Left lung (tissue), 14 donors: ENCODE measurements around the gene PEX3. TPM values are rescaled to one million over a fixed set of nuclear protein-coding genes. Genes with fewer than 3 reads are reported as not detected.

Experiments used
- ATAC-seq: fragments of 200-7000 bp; cut with Tn5 transposase; one replicate; pipeline ENCODE4 v1.9.1; 2020; ENCODE audit warnings: moderate library complexity
- DNase-seq, 4 donors: peaks; one replicate each; pipeline ENCODE4 v3.0.0-alpha.2; 2013 to 2020
- H3K27ac ChIP-seq, 2 donors: fragments of 200-600 bp; sonication (generic) in 1 of 2; one replicate each; pipeline versions ENCODE4 v1.5.0 to v1.8.0; 2020 to 2021
- H3K27me3 ChIP-seq, 2 donors: fragments of 200-600 bp; sonication (generic) in 1 of 2; one replicate each; pipeline versions ENCODE4 v1.5.0 to v1.8.0; 2020 to 2021
- H3K36me3 ChIP-seq, 2 donors: fragments of 200-600 bp; sonication (generic) in 1 of 2; one replicate each; pipeline versions ENCODE4 v1.5.0 to v1.8.0; 2020 to 2021
- H3K4me1 ChIP-seq, 2 donors: fragments of 200-600 bp; one replicate each; pipeline ENCODE4 v1.8.0; 2021
- H3K4me3 ChIP-seq, 2 donors: fragments of 200-600 bp; sonication (generic) in 1 of 2; one replicate each; pipeline versions ENCODE4 v1.5.0 to v1.8.0; 2020 to 2021; ENCODE audit warnings: mild to moderate bottlenecking in 1 of 2
- H3K9me3 ChIP-seq, 2 donors: fragments of 200-600 bp; sonication (generic) in 1 of 2; one replicate each; pipeline versions ENCODE4 v1.5.0 to v1.8.0; 2020 to 2021
- intact Hi-C, 2 donors: fragments of 100-400 bp; cut with DNase I; formaldehyde crosslinking; loops; one replicate each; pipeline versions ENCODE4 v1.11.2 to v1.14.2; 2022
- long read RNA-seq, 12 donors: library from polyadenylated mRNA in 2 of 12; unstranded in 2 of 12; transcript quantifications; one replicate each; pipeline ENCODE4 v2.0.0 and lab custom pipeline, GENCODE V29; 2019 to 2026
- polyA plus RNA-seq, 6 donors: library from polyadenylated mRNA; unstranded; fragments of 120-200 nt; gene quantifications; one replicate each; pipeline ENCODE4 v1.2.1, GENCODE V29; 2013; ENCODE audit not compliant: insufficient read length in 6 of 6
- total RNA-seq, 2 donors: library from RNA; stranded (reverse); fragmentation: NEBNext Ultra II Directional; extraction: Animal tissue kit (Norgen Biotek cat#: 25700); gene quantifications; one replicate each; pipeline ENCODE4 v1.2.1, GENCODE V29; 2021
- TF ChIP-seq, protein P1 (sequence below), 2 donors: fragments of 200-600 bp; sonication (generic) in 1 of 2; IDR thresholded peaks; one replicate each; pipeline versions ENCODE4 v1.5.0 to v1.8.0; 2021; ENCODE audit warnings: antibody characterized with exemption in 2 of 2
- donor health status: DM: no; HTN: yes; CAD: no.
- donor health status: DM: no; HTN: no; CAD: no.

PEX3 gene, protein sequence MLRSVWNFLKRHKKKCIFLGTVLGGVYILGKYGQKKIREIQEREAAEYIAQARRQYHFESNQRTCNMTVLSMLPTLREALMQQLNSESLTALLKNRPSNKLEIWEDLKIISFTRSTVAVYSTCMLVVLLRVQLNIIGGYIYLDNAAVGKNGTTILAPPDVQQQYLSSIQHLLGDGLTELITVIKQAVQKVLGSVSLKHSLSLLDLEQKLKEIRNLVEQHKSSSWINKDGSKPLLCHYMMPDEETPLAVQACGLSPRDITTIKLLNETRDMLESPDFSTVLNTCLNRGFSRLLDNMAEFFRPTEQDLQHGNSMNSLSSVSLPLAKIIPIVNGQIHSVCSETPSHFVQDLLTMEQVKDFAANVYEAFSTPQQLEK
- total RNA-seq: 10 to 100 TPM; 13.4 to 15.6 TPM
- 10 to 100 TPM; 28.8 to 32.8 (median 30.9) TPM for polyA plus RNA-seq
- long read RNA-seq, donor 1, transcript PEX3-201 (12 exons, 1,969 nt): major isoform, 12 of 24 reads
- long read RNA-seq, donor 1, partial matches to known transcripts: 11 of 24 reads
- long read RNA-seq, donor 1, other reads (novel, unspliced or antisense): 0 of 24 reads
- long read RNA-seq, donor 2, transcript PEX3-201 (12 exons, 1,969 nt): major isoform, 8 of 186 reads
- long read RNA-seq, donor 2, partial matches to known transcripts: 137 of 186 reads
- long read RNA-seq, donor 2, other reads (novel, unspliced or antisense): 37 of 186 reads
- long read RNA-seq, donor 3, transcript PEX3-201 (12 exons, 1,969 nt): major isoform, 10 of 12 reads
- long read RNA-seq, donor 3, partial matches to known transcripts: 0 of 12 reads
- long read RNA-seq, donor 3, other reads (novel, unspliced or antisense): 0 of 12 reads
- long read RNA-seq, donor 4, transcript PEX3-201 (12 exons, 1,969 nt): major isoform, 6 of 6 reads
- long read RNA-seq, donor 4, partial matches to known transcripts: 0 of 6 reads
- long read RNA-seq, donor 4, other reads (novel, unspliced or antisense): 0 of 6 reads
- long read RNA-seq, donor 5, transcript PEX3-201 (12 exons, 1,969 nt): major isoform, 8 of 9 reads
- long read RNA-seq, donor 5, partial matches to known transcripts: 0 of 9 reads
- long read RNA-seq, donor 5, other reads (novel, unspliced or antisense): 0 of 9 reads
- long read RNA-seq, donor 6, transcript PEX3-201 (12 exons, 1,969 nt): major isoform, 11 of 83 reads
- long read RNA-seq, donor 6, partial matches to known transcripts: 48 of 83 reads
- long read RNA-seq, donor 6, other reads (novel, unspliced or antisense): 21 of 83 reads
- long read RNA-seq, donor 7, transcript PEX3-201 (12 exons, 1,969 nt): major isoform, 7 of 7 reads
- long read RNA-seq, donor 7, partial matches to known transcripts: 0 of 7 reads
- long read RNA-seq, donor 7, other reads (novel, unspliced or antisense): 0 of 7 reads
- long read RNA-seq, donor 8, transcript PEX3-201 (12 exons, 1,969 nt): major isoform, 10 of 12 reads
- long read RNA-seq, donor 8, partial matches to known transcripts: 0 of 12 reads
- long read RNA-seq, donor 8, other reads (novel, unspliced or antisense): 0 of 12 reads
- long read RNA-seq, donor 9: 0 reads
- long read RNA-seq, donor 10, transcript PEX3-201 (12 exons, 1,969 nt): major isoform, 5 of 6 reads
- long read RNA-seq, donor 10, partial matches to known transcripts: 1 of 6 reads
- long read RNA-seq, donor 10, other reads (novel, unspliced or antisense): 0 of 6 reads
- long read RNA-seq, donor 11, transcript PEX3-201 (12 exons, 1,969 nt): major isoform, 12 of 13 reads
- long read RNA-seq, donor 11, partial matches to known transcripts: 0 of 13 reads
- long read RNA-seq, donor 11, other reads (novel, unspliced or antisense): 0 of 13 reads
- long read RNA-seq, donor 12, transcript PEX3-201 (12 exons, 1,969 nt): major isoform, 7 of 7 reads
- long read RNA-seq, donor 12, partial matches to known transcripts: 0 of 7 reads
- long read RNA-seq, donor 12, other reads (novel, unspliced or antisense): 0 of 7 reads

DNA sequence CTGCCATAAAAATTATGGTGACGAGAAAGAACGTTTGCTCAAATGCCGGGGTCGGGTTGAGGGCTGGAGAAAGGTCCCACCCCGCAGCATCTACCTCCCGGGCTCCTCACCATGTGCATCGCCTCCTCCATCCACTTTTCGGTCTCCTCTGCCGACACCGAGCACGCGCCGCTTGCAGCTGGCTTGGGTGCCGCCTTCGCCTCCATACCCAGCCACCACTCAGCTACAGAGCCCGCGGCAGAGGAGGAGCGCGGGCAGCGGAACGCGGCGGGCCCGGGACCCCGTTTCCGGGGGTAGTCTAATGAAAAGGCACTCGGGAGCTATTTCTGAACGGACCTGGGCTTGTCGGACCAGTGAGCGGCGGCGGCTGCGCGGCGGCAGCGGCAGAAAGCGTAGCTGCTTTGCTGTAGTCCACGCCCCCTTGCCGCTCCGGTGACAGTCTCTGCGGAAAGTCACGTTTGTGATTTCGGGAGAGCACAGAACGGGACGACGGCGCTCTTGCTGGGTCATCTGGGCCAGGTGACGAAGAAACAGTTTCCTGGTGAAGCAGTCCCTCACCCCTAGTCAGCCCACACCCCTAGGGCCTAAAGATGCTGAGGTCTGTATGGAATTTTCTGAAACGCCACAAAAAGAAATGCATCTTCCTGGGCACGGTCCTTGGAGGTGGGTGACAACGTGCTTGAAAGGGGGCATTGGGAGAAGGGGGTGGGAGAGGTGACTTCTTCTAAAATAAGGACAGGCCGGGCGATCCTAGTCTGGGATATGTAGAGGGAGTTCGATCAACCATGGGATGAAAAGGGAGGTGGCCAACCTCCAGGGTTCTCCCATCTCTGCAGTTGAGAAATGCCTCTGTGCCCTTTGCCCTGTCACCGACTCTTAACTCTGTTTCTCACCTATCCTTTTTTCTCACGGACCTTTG, at the start of gene PEX3, which contains the start of gene ADAT2:
Gene PEX3, plus strand, starts transcription at position 353 of the 919 bp plus-strand sequence. Its CDS starts 238 bp downstream, at position 591.
Gene ADAT2, minus strand, starts transcription at position 243 of the 919 bp plus-strand sequence. Its CDS starts 37 bp downstream, at position 206.
- peak within 1 kb of the TSS; percentile 62 to 72 for H3K4me3 ChIP-seq
- peaks cover 12 to 19% of the 10 kb centered on the region in 2 donors for H3K4me1 ChIP-seq
- no peaks in the 10 kb centered on the region for H3K9me3 ChIP-seq
- peak; percentile 100 for ATAC-seq
- intact Hi-C loops: no loop called here
- peaks cover 0 to 6% of the 10 kb centered on the region in 2 donors for H3K36me3 ChIP-seq
- H3K27me3 ChIP-seq: no peaks in the 10 kb centered on the region
- TF ChIP-seq, protein P1, sequence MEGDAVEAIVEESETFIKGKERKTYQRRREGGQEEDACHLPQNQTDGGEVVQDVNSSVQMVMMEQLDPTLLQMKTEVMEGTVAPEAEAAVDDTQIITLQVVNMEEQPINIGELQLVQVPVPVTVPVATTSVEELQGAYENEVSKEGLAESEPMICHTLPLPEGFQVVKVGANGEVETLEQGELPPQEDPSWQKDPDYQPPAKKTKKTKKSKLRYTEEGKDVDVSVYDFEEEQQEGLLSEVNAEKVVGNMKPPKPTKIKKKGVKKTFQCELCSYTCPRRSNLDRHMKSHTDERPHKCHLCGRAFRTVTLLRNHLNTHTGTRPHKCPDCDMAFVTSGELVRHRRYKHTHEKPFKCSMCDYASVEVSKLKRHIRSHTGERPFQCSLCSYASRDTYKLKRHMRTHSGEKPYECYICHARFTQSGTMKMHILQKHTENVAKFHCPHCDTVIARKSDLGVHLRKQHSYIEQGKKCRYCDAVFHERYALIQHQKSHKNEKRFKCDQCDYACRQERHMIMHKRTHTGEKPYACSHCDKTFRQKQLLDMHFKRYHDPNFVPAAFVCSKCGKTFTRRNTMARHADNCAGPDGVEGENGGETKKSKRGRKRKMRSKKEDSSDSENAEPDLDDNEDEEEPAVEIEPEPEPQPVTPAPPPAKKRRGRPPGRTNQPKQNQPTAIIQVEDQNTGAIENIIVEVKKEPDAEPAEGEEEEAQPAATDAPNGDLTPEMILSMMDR (IDR thresholded peaks at IDR 0.05): no peak
- peak; percentile 86 to 99 (median 94) for DNase-seq
- peak within 1 kb of the TSS; percentile 64 to 85 for H3K27ac ChIP-seq

DNA sequence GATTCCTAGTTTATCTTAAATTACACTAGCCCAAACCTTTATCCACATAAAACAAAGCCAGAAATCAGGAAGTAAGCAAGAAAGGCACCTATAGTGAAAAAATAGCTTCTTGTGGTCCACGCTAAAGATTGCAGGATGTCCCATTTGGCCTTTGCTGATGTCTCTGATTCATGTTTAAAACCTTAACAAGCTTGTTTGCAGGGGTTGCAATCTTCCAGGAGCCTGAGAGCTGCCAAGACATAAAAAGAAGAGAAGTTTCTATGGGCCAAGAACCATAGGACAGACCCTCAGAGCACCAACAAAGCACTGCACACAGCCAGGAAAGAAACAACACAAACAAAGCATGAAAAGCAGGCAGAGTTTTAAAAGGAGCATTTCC, 49.5 kb upstream of the PEX3 start:
- Histone ChIP-seq H3K9me3 (no peaks in the 10 kb centered on the region), H3K36me3 (no peaks in the 10 kb centered on the region), H3K4me3 (no peak overlapping the region), H3K27ac (no peak overlapping the region), H3K27me3 (no peaks in the 10 kb centered on the region), H3K4me1 (peaks cover 6 to 8% of the 10 kb centered on the region in 2 donors)
- ATAC-seq (no peak), DNase-seq (no peak)
- intact Hi-C loops: no loop called here
- TF ChIP-seq, protein P1 (IDR thresholded peaks at IDR 0.05): no peak

DNA sequence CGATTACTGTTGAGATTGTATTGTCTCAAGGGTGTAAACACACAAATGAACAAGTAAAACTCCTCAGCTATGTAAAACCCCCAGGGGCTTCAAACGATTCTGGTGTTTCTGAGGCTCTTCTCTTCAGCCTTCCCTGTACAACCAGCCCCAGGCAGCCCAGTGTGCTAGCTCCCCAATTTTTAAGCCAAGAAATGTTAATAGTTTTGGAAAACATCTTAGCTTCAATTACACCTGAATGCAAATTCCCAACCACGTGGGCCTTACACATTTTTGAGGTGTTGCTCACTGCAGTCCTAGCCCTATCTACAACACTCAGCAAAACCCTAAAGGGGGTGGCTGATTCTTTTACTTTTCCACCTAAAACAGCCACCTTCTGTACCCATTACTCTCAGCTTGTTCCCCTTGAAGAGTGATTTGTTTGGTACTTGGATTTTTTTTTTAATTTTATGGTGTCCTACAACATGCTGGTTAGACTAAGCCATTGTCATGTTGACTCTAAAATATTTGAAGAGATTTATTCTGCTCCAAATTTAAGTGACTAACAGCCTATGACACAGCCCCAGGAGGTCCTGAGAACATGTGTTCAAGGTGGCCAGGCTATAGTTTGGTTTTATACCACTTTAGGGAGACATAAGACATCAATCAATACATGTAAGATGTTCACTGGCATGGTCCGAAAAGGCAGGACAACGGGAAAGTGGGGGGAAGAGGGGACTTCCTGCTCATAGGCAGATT, 48.8 kb upstream of the PEX3 start:
- H3K9me3 ChIP-seq: no peaks in the 10 kb centered on the region
- TF ChIP-seq, protein P1 (IDR thresholded peaks at IDR 0.05): no peak
- no peaks in the 10 kb centered on the region for H3K36me3 ChIP-seq
- peaks cover 6 to 8% of the 10 kb centered on the region in 2 donors for H3K4me1 ChIP-seq
- ATAC-seq (no peak), DNase-seq (no peak)
- no peaks in the 10 kb centered on the region for H3K27me3 ChIP-seq
- H3K4me3 ChIP-seq: no peak overlapping the region
- H3K27ac ChIP-seq: no peak overlapping the region
- intact Hi-C loops: no loop called here
